ENCODE data around the gene GCK. TPM values are rescaled to one million over a fixed set of nuclear protein-coding genes. Genes with fewer than 3 reads are reported as not detected.

Gene GCK
- total RNA-seq, 2 donors from 2014 or later = 0.24 TPM; not detected in 1

DNA sequence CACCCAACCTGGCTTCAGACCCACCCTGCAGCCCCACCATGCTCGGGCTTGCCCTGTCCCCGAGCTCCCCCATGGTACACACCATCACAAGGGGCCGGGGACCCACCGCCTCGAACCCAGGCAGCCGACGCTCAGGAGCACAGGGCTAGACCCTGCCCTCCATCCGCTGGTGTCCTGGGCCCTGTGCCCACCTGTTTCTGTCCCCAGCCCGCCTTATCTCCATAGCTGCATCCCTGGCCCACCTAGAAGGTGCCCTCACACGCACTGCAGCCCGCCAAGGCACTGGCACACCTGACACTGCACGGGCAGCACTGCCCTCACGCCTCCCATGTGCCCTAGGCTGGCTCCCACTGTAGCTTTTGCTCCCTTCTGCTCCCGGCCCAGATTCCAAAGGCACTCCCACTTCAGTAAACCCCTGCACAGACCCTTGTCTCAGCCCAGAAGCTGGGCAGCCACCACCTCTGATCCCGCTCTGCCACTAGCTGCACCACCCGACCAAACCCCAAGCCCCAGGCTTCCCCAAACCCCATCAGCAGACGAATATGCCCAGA is 28.7 kb upstream of the GCK start:
- H3K36me3 Mint-ChIP-seq = no peaks in the 10 kb centered on the region
- ATAC-seq (peak in 1 of 2 donors; percentile 11), DNase-seq (ENCODE audit: low spot score) (peak; percentile 57)

DNA sequence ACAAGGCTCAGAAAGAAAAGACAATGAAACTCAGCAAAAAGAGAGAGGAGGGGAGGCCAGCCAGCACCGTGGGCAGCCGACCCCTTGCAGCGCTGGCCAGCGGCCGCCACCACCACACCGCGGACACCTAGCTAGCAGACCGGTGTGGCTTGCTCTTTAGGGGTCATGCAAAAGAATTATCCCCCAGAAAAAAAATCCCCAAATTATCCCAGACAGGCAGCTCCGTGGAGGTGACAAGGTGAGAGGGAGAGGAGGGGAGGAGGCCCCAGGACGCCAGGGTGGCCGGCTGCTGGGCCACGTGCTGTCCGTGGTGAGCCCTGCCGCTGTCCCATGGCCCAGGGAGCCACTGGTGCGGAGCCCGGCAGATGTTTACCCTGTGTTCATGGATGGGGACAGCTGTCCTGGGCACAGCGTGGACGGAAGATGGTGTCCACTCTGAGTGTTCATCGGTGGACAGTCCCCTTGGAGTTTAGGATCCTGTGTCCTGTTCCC is 28.0 kb upstream of the GCK start:
- Mint-ChIP-seq H3K4me1 (ENCODE audit: low read depth in 2 of 2) (no peaks in the 10 kb centered on the region), H3K27ac (no peak overlapping the region), H3K4me3 (no peak overlapping the region), H3K27me3 (no peaks in the 10 kb centered on the region), H3K36me3 (no peaks in the 10 kb centered on the region), H3K9me3 (no peaks in the 10 kb centered on the region)
- ATAC-seq (no peak), DNase-seq (ENCODE audit: low spot score) (no peak)

More for the DNA sequence above, 28.7 kb upstream of the GCK start:
- no peaks in the 10 kb centered on the region for H3K9me3 Mint-ChIP-seq
- no peaks in the 10 kb centered on the region for H3K27me3 Mint-ChIP-seq
- H3K4me3 Mint-ChIP-seq = no peak overlapping the region
- no peaks in the 10 kb centered on the region for H3K4me1 Mint-ChIP-seq (ENCODE audit: low read depth in 2 of 2)
- no peak overlapping the region for H3K27ac Mint-ChIP-seq

DNA sequence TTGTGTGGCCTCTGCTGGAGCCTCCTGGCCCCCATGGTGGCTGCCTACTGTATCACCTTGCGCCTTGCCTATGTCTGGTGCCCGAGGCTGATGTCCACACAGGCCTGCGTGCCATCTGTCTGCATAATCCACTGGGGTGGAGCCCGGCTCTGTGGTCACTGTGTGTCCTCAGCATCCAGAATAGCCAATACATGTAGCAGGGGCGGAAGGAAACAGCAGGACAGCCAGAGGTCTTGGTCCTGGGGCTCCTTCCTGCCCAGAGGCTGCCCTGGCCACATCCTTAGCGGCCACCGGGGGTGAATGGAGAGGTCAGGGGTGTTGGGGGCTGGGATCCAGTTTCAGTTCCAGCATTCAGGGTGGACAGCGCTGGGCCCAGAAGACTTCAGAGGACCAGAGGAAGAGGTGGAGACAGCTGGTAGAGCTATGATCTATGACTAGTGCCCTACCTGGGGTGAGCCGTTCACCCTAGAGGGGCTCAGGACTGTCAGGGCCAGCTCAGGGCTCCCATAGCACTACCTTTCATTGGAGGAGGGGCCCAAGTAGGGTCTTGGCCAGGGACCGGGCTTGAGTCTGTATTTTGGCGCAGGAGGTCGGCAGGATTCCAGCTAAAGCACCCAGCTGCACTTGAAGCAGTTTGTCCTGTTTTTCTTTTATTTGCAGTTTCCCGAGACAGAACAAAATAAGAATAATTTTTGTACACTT is 27.4 kb upstream of the GCK start:
- Mint-ChIP-seq H3K27ac (no peak overlapping the region), H3K27me3 (no peaks in the 10 kb centered on the region), H3K4me3 (no peak overlapping the region), H3K4me1 (ENCODE audit: low read depth in 2 of 2) (peaks cover under 1 to 2% of the 10 kb centered on the region in 2 donors), H3K36me3 (peaks cover 1% of the 10 kb centered on the region), H3K9me3 (no peaks in the 10 kb centered on the region)
- DNase-seq (ENCODE audit: low spot score) (no peak), ATAC-seq (no peak)

DNA sequence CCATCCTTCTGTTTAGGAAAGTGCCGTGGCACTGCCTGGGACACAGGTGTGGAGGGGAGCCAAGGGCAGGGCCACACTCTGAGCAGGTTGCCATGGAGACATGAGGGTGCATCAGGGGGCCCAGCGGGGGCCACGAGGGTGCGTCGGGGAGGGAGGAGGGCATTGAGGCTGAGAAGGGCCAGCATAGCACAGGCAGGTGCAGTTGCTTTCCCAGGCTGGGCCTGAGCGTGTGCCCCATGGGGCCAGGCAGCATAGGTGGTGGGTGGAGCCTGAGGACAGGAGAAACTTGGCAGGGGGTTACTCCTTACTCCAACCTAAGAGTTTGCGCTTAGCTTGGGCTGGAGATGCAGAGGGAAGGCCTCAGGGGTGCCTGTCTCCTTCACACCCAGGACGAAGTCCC is 26.8 kb upstream of the GCK start:
- no peak for ATAC-seq
- no peak for DNase-seq (ENCODE audit: low spot score)
- Mint-ChIP-seq H3K9me3 (no peaks in the 10 kb centered on the region), H3K4me3 (no peak overlapping the region), H3K27me3 (no peaks in the 10 kb centered on the region), H3K4me1 (ENCODE audit: low read depth in 2 of 2) (peaks cover 4 to 6% of the 10 kb centered on the region in 2 donors), H3K27ac (no peak overlapping the region), H3K36me3 (peaks cover 6% of the 10 kb centered on the region)

DNA sequence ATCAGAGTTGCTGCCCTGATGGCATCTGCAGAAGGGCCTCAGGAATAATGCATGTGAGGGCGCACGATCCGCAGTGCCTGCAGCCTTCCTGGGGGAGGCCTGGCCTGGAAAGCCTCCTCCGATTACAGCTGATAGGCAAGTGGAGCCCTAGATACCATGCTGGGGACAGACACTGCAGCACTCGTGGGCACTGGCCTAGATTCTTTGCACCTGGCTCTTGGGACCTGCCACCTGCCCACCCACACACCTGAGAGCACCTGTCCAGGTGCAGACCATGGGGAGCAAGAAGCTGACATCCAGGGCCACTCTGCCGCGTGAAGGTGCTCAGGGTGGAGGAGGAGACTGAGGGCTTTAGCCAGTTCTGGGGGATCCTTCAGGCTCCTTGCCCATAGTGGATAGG is 26.3 kb upstream of the GCK start:
- Mint-ChIP-seq H3K4me3 (no peak overlapping the region), H3K27me3 (no peaks in the 10 kb centered on the region), H3K4me1 (ENCODE audit: low read depth in 2 of 2) (peaks cover 4 to 6% of the 10 kb centered on the region in 2 donors), H3K9me3 (no peaks in the 10 kb centered on the region), H3K36me3 (peaks cover 7% of the 10 kb centered on the region), H3K27ac (no peak overlapping the region)
- ATAC-seq (no peak), DNase-seq (ENCODE audit: low spot score) (no peak)

DNA sequence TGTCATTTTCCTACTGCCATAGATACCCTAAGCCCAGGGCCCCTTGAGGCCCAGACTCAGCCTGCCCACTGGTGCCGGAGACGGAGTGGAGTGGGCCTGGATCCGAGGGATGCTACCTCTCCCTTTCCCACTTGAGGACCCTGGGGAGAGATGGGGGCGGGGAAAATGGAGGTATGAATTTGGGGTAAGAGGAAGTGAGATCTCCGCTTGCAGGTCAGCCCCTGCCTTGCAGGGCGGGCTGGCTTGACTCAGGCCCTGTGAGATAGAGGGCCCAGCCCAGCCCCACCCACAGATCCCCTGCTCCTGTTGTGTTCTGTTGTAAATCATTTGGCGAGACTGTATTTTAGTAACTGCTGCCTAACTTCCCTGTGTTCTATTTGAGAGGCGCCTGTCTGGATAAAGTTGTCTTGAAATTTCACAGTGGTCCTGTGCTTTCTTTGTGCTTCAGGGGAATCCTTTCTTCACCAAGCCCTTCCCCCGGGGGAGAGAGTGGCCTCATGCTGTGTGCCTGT is 24.7 kb upstream of the GCK start:
- no peaks in the 10 kb centered on the region for H3K9me3 Mint-ChIP-seq
- ATAC-seq (no peak), DNase-seq (ENCODE audit: low spot score) (peak; percentile 37)
- no peak overlapping the region for H3K27ac Mint-ChIP-seq
- peaks cover 18% of the 10 kb centered on the region for H3K36me3 Mint-ChIP-seq
- peaks cover 6 to 7% of the 10 kb centered on the region in 2 donors for H3K4me1 Mint-ChIP-seq (ENCODE audit: low read depth in 2 of 2)
- H3K4me3 Mint-ChIP-seq = no peak overlapping the region
- no peaks in the 10 kb centered on the region for H3K27me3 Mint-ChIP-seq

DNA sequence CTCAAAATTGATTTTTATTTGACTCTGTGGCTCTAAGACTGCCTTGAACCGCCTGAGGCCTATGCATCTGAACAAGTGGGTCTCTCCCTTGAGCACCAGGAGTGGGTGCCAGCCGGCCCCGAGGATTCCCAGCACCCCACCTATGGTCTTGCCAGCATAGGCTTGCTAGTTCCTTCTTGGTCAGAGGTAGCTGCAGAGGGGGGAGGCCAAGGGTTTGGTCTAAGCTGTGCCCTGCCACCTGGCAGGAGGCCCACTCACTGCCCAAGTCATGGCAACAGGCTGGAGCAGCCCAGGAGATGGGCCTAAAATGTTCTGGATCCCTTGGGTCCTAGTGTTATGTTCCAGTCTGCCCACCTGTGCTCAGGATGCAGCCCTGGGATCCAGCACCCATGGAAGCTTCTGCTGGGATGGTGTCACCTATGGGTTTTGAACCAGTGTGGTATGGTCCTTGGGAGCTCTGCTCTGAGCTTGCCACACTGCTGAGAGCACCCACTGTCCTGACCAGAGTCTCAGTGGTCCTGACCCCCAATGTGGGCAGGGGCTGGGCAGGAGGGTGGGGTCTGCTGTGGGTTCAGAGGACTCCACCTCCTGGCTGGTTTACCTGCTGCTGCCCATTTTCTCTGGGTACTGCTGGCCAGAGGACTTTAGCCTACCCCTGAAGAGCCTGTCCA is 24.1 kb upstream of the GCK start:
- Mint-ChIP-seq H3K9me3 (no peaks in the 10 kb centered on the region), H3K36me3 (peaks cover 22% of the 10 kb centered on the region), H3K27me3 (no peaks in the 10 kb centered on the region), H3K4me1 (ENCODE audit: low read depth in 2 of 2) (peaks cover 6 to 7% of the 10 kb centered on the region in 2 donors), H3K27ac (no peak overlapping the region), H3K4me3 (no peak overlapping the region)
- DNase-seq (ENCODE audit: low spot score) (peak; percentile 49), ATAC-seq (no peak)

DNA sequence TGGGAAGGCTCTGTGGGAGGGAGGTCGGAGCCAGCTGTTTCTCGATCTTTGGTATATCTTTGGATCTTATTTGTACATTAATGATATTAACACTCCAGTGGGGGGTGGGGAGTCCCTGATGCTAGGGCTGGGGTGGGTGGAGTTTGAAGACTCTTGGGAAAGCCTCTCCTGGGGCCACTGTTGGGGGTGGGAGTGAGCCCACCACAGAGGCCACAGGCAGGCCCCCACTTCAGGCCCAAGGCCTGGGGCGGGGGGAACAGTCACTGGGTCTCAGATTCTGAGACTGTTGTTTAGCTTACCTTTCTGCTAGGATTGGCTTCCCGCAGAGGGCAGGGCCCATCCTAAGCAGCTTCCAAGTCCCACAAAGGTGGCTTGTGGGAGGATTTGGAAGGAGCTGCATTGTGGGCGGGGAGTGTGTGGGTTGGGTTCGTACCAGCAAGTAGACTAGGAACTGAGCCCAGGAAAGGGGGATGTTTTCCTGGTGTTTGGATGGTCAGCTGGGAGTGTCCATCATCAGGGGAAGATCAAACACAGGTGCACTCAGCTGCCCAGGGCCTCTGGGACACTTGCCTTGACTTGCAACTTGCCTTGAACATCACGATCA is 23.4 kb upstream of the GCK start:
- Mint-ChIP-seq H3K36me3 (peaks cover 22% of the 10 kb centered on the region), H3K4me1 (ENCODE audit: low read depth in 2 of 2) (peaks cover 6 to 7% of the 10 kb centered on the region in 2 donors), H3K4me3 (no peak overlapping the region), H3K9me3 (no peaks in the 10 kb centered on the region), H3K27ac (no peak overlapping the region), H3K27me3 (no peaks in the 10 kb centered on the region)
- ATAC-seq (no peak), DNase-seq (ENCODE audit: low spot score) (peak; percentile 38)

DNA sequence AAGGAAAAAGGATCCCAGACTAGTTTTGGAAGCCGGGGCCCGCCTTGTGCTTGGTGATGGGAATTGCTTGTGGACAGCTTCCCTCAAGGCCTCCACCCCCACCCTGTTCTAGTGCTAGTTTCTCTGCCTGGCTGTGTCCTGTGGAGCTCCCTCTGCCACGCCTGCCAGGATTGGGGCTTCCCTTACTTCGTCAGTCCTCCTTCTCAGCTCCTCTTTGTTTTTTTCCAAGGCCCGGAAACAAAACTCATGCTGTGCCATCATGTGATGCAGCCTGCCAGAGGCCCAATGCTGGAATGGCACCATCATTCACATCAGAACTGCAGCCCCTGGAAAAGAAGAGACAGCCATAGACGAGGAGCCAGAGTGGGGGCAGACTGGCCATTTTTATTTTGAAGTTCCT is 22.8 kb upstream of the GCK start:
- Mint-ChIP-seq H3K9me3 (no peaks in the 10 kb centered on the region), H3K36me3 (peaks cover 22% of the 10 kb centered on the region), H3K27me3 (no peaks in the 10 kb centered on the region), H3K4me1 (ENCODE audit: low read depth in 2 of 2) (peaks cover 6 to 7% of the 10 kb centered on the region in 2 donors), H3K27ac (no peak overlapping the region), H3K4me3 (no peak overlapping the region)
- no peak for ATAC-seq
- DNase-seq (ENCODE audit: low spot score) = peak; percentile 25

DNA sequence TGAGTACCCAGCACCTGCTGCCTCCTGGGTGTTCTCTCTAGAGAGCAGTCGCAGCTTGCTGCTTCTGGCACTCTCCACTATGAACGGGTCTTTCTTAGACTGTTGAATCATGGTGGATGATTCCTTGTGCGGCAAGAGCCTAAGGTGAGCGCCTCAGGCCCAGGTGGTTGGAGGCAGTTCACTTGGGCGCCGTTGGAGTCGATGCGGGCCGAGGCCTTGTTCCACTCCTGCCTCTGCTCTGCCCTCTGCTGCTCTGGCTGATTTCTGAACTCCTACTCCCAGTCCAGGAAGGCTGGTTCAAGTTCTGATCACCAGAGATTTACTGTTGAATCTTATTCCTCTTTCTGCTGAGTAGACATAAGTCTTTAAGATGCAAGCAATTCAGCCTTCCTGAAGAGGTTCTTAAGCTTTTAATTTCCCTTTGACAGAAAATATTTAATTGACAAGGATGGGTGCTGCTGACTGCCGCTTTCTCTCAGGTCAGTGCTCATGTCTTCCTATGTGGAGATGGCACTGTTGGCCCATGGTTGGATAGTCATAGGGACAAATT is 22.0 kb upstream of the GCK start:
- Mint-ChIP-seq H3K27ac (peak overlapping the region in 1 of 2 donors; percentile 52), H3K4me3 (no peak overlapping the region), H3K36me3 (peaks cover 22% of the 10 kb centered on the region), H3K4me1 (ENCODE audit: low read depth in 2 of 2) (peaks cover 6 to 7% of the 10 kb centered on the region in 2 donors), H3K27me3 (no peaks in the 10 kb centered on the region), H3K9me3 (no peaks in the 10 kb centered on the region)
- ATAC-seq (no peak), DNase-seq (ENCODE audit: low spot score) (peak; percentile 29)

DNA sequence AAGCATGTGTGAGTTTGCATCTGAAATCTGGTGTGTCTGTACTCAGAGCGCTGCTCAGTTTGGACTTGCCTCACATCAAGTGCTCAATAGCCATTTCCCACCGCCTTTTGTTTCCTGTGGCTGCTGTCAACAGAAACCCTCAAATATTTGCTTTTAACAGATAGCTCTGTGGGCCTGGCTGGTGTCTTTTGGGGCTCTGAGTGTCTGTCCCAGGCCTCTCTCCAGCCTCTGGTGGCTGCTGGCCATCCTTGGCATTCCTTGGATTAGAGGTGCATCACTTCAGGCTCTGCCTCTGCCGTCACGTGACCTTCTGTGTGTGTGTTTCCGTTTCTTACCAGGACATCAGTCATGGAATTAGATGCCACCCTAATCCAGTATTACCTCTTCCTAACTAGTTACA is 20.9 kb upstream of the GCK start:
- no peak for DNase-seq (ENCODE audit: low spot score)
- H3K27me3 Mint-ChIP-seq = no peaks in the 10 kb centered on the region
- H3K27ac Mint-ChIP-seq = no peak overlapping the region
- H3K4me1 Mint-ChIP-seq (ENCODE audit: low read depth in 2 of 2) = peaks cover 10 to 11% of the 10 kb centered on the region in 2 donors
- peaks cover 27% of the 10 kb centered on the region for H3K36me3 Mint-ChIP-seq
- no peak overlapping the region for H3K4me3 Mint-ChIP-seq
- H3K9me3 Mint-ChIP-seq = no peaks in the 10 kb centered on the region
- no peak for ATAC-seq

DNA sequence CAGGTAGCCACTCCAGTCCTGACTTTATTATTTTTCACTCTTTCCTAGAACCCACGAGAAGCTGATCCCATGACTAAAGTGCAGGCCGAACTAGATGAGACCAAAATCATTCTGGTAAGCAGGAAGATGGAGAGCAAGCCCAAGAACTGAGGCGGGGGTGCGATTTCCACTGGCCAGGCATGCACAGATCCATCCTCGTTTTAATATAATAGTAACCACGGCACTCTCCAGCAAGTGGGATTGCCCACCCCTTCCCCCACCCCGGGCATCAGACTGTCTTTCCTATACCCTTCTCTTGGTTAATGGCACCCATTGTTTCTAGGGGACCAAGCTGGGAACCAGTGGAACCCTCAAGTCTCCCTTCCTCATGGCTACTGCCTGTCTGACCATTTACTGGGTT is 18.8 kb upstream of the GCK start:
- Mint-ChIP-seq H3K27me3 (no peaks in the 10 kb centered on the region), H3K4me1 (ENCODE audit: low read depth in 2 of 2) (peaks cover 22 to 30% of the 10 kb centered on the region in 2 donors), H3K9me3 (no peaks in the 10 kb centered on the region), H3K4me3 (no peak overlapping the region), H3K36me3 (peaks cover 35% of the 10 kb centered on the region), H3K27ac (no peak overlapping the region)
- ATAC-seq = no peak
- no peak for DNase-seq (ENCODE audit: low spot score)

DNA sequence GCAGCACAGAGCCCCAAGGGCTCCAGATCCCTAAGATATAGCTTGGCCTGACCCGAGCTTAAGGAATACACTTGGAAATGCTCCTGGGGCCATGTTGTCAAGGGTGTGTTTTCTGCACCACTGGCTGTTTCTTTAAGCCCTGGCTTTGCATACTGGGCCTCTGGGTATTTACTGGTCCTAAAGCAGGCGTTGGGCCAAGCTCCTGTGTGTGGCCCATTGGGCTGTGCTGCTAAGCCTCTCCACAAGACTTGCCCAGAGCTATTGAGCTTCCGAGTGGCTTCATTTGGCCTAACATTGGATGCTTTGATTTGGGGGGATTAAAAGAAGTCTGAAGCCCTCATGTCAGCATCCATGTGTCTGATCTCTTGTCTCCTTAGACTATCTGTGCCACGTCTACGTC is 16.8 kb upstream of the GCK start:
- DNase-seq (ENCODE audit: low spot score) = no peak
- no peak overlapping the region for H3K4me3 Mint-ChIP-seq
- H3K36me3 Mint-ChIP-seq = peaks cover 29% of the 10 kb centered on the region
- no peaks in the 10 kb centered on the region for H3K27me3 Mint-ChIP-seq
- H3K27ac Mint-ChIP-seq = no peak overlapping the region
- peaks cover 31 to 39% of the 10 kb centered on the region in 2 donors for H3K4me1 Mint-ChIP-seq (ENCODE audit: low read depth in 2 of 2)
- no peak for ATAC-seq
- H3K9me3 Mint-ChIP-seq = no peaks in the 10 kb centered on the region

Measured in natural killer cell treated with Interleukin-12 subunit alpha and Interleukin-12 subunit beta and Interleukin-15 and Interleukin-18, amount 100 ng/mL, for 72 hours (primary cell).